WERI-Rb-1 (cell line): ENCODE data around the gene CHEK1.
A peak's percentile ranks its signal among the peaks of the same experiment; 100 is the strongest.

Experiments used
- DNase-seq: peaks from one replicate; pipeline ENCODE4 v3.0.0-alpha.2; 2020
- H3K27ac ChIP-seq: fragments of 250-450 bp; sonication (Bioruptor Pico); 2 replicates; pipeline ENCODE4 v1.5.1; 2020; ENCODE audit warnings: mild to moderate bottlenecking, moderate library complexity
- H3K27me3 ChIP-seq: fragments of 250-450 bp; sonication (Bioruptor Pico); 2 replicates; pipeline ENCODE4 v1.5.1; 2021; ENCODE audit warnings: mild to moderate bottlenecking, low read depth, moderate library complexity; ENCODE audit not compliant: insufficient read depth, severe bottlenecking
- H3K36me3 ChIP-seq: fragments of 250-450 bp; sonication (Bioruptor Pico); 2 replicates; pipeline ENCODE4 v1.5.1; 2020; ENCODE audit warnings: mild to moderate bottlenecking, moderate library complexity
- H3K4me3 ChIP-seq: 2 replicates; pipeline ENCODE4 v1.5.1; 2011; ENCODE audit warnings: low read depth, mild to moderate bottlenecking, control low read depth, low read length
- H3K9me3 ChIP-seq: fragments of 250-450 bp; sonication (Bioruptor Pico); 2 replicates; pipeline ENCODE4 v1.5.1; 2021; ENCODE audit warnings: mild to moderate bottlenecking, moderate library complexity; ENCODE audit not compliant: severe bottlenecking
- TF ChIP-seq, protein P1 (sequence below): IDR thresholded peaks from 2 replicates; pipeline ENCODE4 v1.5.1; 2011; ENCODE audit warnings: low read depth, mild to moderate bottlenecking, control low read depth, inconsistent platforms, low read length

CHEK1 gene

DNA sequence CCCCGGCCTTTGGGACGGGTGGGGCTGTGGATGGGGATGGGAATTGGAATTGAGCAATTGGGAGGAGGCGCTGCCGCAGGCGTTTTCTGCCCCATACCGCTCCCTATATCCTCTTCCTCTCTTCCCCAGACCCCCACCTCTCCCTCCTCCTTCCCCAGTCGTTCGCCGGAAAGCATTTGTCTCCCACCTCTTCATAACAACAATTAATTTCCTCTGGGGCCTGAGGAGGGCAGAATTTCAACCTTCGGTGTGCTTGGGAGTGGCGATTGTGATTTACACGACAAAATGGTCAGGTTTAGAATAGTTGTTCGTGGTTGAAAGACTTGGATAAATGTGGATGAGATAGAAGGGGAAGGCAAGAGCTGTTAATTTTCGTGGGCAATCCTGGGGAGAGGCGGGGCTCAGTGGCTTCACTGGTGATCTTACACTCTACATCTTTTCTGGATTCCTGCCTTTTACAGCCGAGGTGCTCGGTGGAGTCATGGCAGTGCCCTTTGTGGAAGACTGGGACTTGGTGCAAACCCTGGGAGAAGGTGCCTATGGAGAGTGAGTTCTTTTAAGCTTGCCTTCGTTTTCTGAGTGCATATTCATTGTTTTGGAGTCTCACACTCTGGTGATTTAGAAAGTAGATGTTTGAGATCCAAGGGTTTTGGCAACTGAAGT is 1.5 kb downstream of the CHEK1 start:
- peak overlapping the region; percentile 96 for H3K27ac ChIP-seq
- H3K36me3 ChIP-seq: peaks cover 63% of the 10 kb centered on the region
- TF ChIP-seq, protein P1, sequence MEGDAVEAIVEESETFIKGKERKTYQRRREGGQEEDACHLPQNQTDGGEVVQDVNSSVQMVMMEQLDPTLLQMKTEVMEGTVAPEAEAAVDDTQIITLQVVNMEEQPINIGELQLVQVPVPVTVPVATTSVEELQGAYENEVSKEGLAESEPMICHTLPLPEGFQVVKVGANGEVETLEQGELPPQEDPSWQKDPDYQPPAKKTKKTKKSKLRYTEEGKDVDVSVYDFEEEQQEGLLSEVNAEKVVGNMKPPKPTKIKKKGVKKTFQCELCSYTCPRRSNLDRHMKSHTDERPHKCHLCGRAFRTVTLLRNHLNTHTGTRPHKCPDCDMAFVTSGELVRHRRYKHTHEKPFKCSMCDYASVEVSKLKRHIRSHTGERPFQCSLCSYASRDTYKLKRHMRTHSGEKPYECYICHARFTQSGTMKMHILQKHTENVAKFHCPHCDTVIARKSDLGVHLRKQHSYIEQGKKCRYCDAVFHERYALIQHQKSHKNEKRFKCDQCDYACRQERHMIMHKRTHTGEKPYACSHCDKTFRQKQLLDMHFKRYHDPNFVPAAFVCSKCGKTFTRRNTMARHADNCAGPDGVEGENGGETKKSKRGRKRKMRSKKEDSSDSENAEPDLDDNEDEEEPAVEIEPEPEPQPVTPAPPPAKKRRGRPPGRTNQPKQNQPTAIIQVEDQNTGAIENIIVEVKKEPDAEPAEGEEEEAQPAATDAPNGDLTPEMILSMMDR: no peak

DNA sequence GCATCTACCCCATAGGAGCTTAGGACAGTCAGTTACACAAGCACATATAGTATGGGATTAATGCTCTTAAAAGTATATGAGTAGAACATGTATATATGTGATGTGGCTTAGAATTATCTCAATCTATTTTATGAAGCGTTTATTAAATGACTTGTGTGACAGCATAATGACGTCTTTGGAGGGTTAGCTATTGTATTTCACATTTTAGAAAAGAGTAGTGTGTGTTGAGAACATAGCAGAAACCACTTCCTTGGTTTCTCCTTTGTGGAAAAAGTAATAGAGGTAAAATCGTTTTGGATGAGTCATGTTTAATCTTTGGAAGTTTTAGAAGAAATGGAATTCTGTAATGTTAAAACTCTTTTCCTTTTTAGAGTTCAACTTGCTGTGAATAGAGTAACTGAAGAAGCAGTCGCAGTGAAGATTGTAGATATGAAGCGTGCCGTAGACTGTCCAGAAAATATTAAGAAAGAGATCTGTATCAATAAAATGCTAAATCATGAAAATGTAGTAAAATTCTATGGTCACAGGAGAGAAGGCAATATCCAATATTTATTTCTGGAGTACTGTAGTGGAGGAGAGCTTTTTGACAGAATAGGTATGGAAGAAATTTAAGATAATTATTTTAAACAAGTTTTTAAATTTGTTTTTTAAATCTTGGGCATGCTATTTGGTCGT is 2.4 kb downstream of the CHEK1 start:
- no peak overlapping the region; the same call in 1 of the 2 replicates for H3K27ac ChIP-seq
- H3K4me3 ChIP-seq: peak overlapping the region; percentile 97
- no peak for DNase-seq
- H3K36me3 ChIP-seq: peaks cover 54% of the 10 kb centered on the region
- no peaks in the 10 kb centered on the region for H3K27me3 ChIP-seq
- H3K9me3 ChIP-seq: no peaks in the 10 kb centered on the region
- TF ChIP-seq, protein P1: no peak

More for the DNA sequence above, 1.5 kb downstream of the CHEK1 start:
- Histone ChIP-seq H3K4me3 (peak overlapping the region; percentile 97), H3K27me3 (no peaks in the 10 kb centered on the region), H3K9me3 (no peaks in the 10 kb centered on the region)
- DNase-seq: peak; percentile 82

DNA sequence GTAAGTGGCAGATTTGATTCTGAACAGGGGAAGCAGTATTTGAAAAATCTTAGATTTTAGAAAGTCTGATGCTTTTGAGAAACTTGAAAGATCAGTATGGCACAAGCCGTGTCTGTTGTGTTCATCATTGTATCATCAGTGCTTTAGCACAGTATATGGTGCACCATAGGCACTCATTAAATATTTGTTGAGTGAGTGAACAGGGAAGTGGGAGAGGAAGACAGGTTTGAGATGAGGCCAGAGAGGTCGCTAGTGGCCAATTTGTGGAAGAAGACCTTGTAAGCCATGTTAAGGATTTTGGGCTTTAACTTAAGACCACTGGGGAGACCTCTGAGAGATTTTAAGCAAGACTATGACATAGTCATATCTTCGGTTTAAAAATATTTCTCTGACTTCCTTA is 12.9 kb downstream of the CHEK1 start:
- Histone ChIP-seq H3K27ac (no peak overlapping the region), H3K27me3 (no peaks in the 10 kb centered on the region), H3K36me3 (peaks cover 75% of the 10 kb centered on the region), H3K9me3 (no peaks in the 10 kb centered on the region), H3K4me3 (no peak overlapping the region)
- TF ChIP-seq, protein P1: no peak
- no peak for DNase-seq

DNA sequence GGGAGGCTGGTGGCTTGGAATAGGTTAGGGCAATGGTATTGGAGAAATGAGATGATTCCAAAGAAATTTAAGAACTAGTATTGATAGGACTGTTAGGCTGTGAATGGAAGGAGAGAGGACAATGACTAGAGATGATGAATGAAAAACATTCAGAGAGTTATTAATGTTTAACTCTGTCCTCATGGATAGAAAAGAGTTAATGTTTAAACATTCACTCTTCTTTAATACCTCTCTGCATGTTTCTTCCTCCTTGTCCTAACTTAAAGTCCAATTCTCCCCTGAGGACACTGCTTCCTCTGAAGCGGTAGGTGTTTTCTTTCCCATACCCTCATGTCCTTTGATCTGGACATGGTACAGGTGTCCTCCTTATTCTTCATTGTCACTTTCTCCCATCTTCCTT is 13.4 kb downstream of the CHEK1 start:
- no peak for DNase-seq
- no peak overlapping the region for H3K4me3 ChIP-seq
- TF ChIP-seq, protein P1: no peak
- peaks cover 73% of the 10 kb centered on the region for H3K36me3 ChIP-seq
- no peak overlapping the region for H3K27ac ChIP-seq
- no peaks in the 10 kb centered on the region for H3K27me3 ChIP-seq
- no peaks in the 10 kb centered on the region for H3K9me3 ChIP-seq

DNA sequence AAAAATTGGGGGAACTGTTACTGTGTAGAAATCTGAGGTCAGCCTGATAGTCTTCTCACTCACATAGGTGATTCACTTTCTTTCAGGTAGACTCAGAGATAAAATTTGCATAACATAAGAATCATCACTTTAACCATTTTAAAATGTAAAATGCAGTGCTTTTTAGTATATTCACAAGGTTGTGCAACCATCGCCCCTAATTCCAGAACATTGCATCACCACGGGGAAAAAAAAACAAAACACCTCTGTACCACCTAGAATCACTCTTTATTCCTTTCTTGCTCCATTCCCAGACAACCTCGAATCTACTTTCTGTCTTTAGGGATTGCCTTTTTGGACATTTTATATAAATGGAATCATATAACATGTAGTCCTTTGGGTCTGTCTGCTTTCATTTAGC is 20.9 kb downstream of the CHEK1 start:
- H3K27me3 ChIP-seq: no peaks in the 10 kb centered on the region
- no peak overlapping the region for H3K27ac ChIP-seq
- no peaks in the 10 kb centered on the region for H3K9me3 ChIP-seq
- no peak overlapping the region for H3K4me3 ChIP-seq
- no peak for DNase-seq
- peaks cover 70% of the 10 kb centered on the region for H3K36me3 ChIP-seq
- TF ChIP-seq, protein P1: no peak
